NCI-H526 (cell line): Measurements from ENCODE around the gene DSC1.
"Not testable (repeated sequence)": the region's sequence is repeated elsewhere in the genome, so short reads cannot be mapped to it uniquely, and the experiment has no call there.

Source experiments
- DNase-seq, 2 experiments: peaks; one replicate each; lab custom pipeline; 2025; lab: John Stamatoyannopoulos, UW

Gene DSC1

GRCh38 chr18:31176531-31176930, 13.9 kb upstream of the DSC1 start:
- no peak for DNase-seq

- no peak for DNase-seq
Measured at GRCh38 chr18:31171144-31171839, 8.6 kb upstream of the DSC1 start.

- DNase-seq: no peak
Measured at GRCh38 chr18:31170335-31170734, 7.7 kb upstream of the DSC1 start.

GRCh38 chr18:31162419-31162793, 250 bp downstream of the DSC1 start:
- no peak for DNase-seq

GRCh38 chr18:31161757-31162418, 768 bp downstream of the DSC1 start:
- DNase-seq: no peak

GRCh38 chr18:31156821-31157763, 5.6 kb downstream of the DSC1 start:
- DNase-seq: no peak

- DNase-seq: no peak
Measured at GRCh38 chr18:31155498-31155897, 7.2 kb downstream of the DSC1 start.

- DNase-seq: no peak
Measured at GRCh38 chr18:31154181-31154580, 8.5 kb downstream of the DSC1 start.

- DNase-seq: no peak
Measured at GRCh38 chr18:31149351-31149750, 13.3 kb downstream of the DSC1 start.

- no peak for DNase-seq
Measured at GRCh38 chr18:31148600-31148999, 14.1 kb downstream of the DSC1 start.

GRCh38 chr18:31146809-31147208, 15.8 kb downstream of the DSC1 start:
- no peak for DNase-seq

GRCh38 chr18:31143025-31143424, 19.6 kb downstream of the DSC1 start:
- DNase-seq: no peak

- no peak for DNase-seq
Measured at GRCh38 chr18:31138709-31139108, 23.9 kb downstream of the DSC1 start.

- no peak for DNase-seq
Measured at GRCh38 chr18:31134988-31135529, 27.6 kb downstream of the DSC1 start.

- DNase-seq: no peak
Measured at GRCh38 chr18:31129398-31130115, 33.1 kb downstream of the DSC1 start.

- no peak for DNase-seq
Measured at GRCh38 chr18:31125878-31126277, 36.8 kb downstream of the DSC1 start.

GRCh38 chr18:31123125-31123524, 39.5 kb downstream of the DSC1 start:
- DNase-seq: not testable (repeated sequence)

GRCh38 chr18:31120594-31120993, 42.1 kb downstream of the DSC1 start:
- no peak for DNase-seq

- no peak for DNase-seq
Measured at GRCh38 chr18:31116853-31117595, 45.6 kb downstream of the DSC1 start.

GRCh38 chr18:31112804-31113203, 49.9 kb downstream of the DSC1 start:
- DNase-seq: no peak

GRCh38 chr18:31105733-31106132, 56.9 kb downstream of the DSC1 start:
- DNase-seq: no peak
